Mesenchymal stem cell (in vitro differentiated cells and primary cell): ENCODE results near the gene VWA5B1.

ENCODE experiments used
- DNase-seq: peaks from one replicate; pipeline ENCODE4 v3.0.0-alpha.2; 2013
- H2AFZ ChIP-seq: one replicate; pipeline ENCODE4 v1.6.1; 2013; ENCODE audit warnings: low read depth, mild to moderate bottlenecking, control low read depth, inconsistent platforms, low read length, moderate library complexity
- H2AK5ac ChIP-seq: 2 replicates; pipeline ENCODE4 v1.6.1; 2013; ENCODE audit warnings: low read length, moderate library complexity, mild to moderate bottlenecking, inconsistent platforms; ENCODE audit not compliant: severe bottlenecking
- H2BK120ac ChIP-seq: one replicate; pipeline ENCODE4 v1.6.1; 2013; ENCODE audit warnings: low read depth, mild to moderate bottlenecking, inconsistent platforms, low read length, moderate library complexity
- H2BK12ac ChIP-seq, 2 experiments: one replicate each; pipeline ENCODE4 v1.6.1; 2013; ENCODE audit warnings: inconsistent platforms in 2 of 2, low read length in 2 of 2, mild to moderate bottlenecking in 2 of 2, moderate library complexity in 2 of 2, control low read depth in 1 of 2
- H2BK15ac ChIP-seq: one replicate; pipeline ENCODE4 v1.6.1; 2013; ENCODE audit warnings: mild to moderate bottlenecking, low read depth, inconsistent platforms; ENCODE audit not compliant: poor library complexity, severe bottlenecking
- H2BK5ac ChIP-seq: 2 replicates; pipeline ENCODE4 v1.6.1; 2013; ENCODE audit warnings: low read depth, mild to moderate bottlenecking, low read length, control low read depth, inconsistent platforms; ENCODE audit not compliant: poor library complexity, severe bottlenecking
- H3K14ac ChIP-seq, 2 experiments: one replicate each; pipeline ENCODE4 v1.6.1; 2013; ENCODE audit warnings: inconsistent platforms in 2 of 2, low read length in 2 of 2, control low read depth in 1 of 2, mild to moderate bottlenecking in 1 of 2, moderate library complexity in 1 of 2
- H3K18ac ChIP-seq, 2 experiments: one replicate each; pipeline ENCODE4 v1.6.1; 2013; ENCODE audit warnings: inconsistent platforms in 2 of 2, low read length in 2 of 2, control low read depth in 1 of 2, low read depth in 1 of 2, mild to moderate bottlenecking in 1 of 2
- H3K23ac ChIP-seq, 2 experiments: one replicate each; pipeline ENCODE4 v1.6.1; 2013; ENCODE audit warnings: inconsistent platforms in 2 of 2, low read length in 2 of 2, mild to moderate bottlenecking in 2 of 2, moderate library complexity in 2 of 2, control low read depth in 1 of 2
- H3K27ac ChIP-seq: 2 replicates; pipeline ENCODE4 v1.5.1; 2013; ENCODE audit warnings: mild to moderate bottlenecking, moderate library complexity, low read length, control low read depth, inconsistent platforms; ENCODE audit not compliant: poor library complexity, severe bottlenecking
- H3K27me3 ChIP-seq, 2 experiments: 2 replicates each; pipeline versions ENCODE4 v1.6.1 to v1.7.0; 2013; ENCODE audit warnings: low read length in 2 of 2, mild to moderate bottlenecking in 2 of 2, moderate library complexity in 2 of 2, control low read depth in 1 of 2, inconsistent platforms in 1 of 2; ENCODE audit not compliant: control insufficient read depth in 1 of 2, insufficient read depth in 1 of 2
- H3K36me3 ChIP-seq, 2 experiments: 2 replicates each; pipeline versions ENCODE4 v1.6.1 to v1.7.0; 2013; ENCODE audit warnings: low read length in 2 of 2, control low read depth in 1 of 2, inconsistent platforms in 1 of 2, low read depth in 1 of 2, mild to moderate bottlenecking in 1 of 2; ENCODE audit not compliant: insufficient read depth in 2 of 2, control insufficient read depth in 1 of 2
- H3K4ac ChIP-seq, 2 experiments: one replicate each; pipeline ENCODE4 v1.6.1; 2013; ENCODE audit warnings: inconsistent platforms in 2 of 2, low read length in 2 of 2, mild to moderate bottlenecking in 2 of 2, moderate library complexity in 2 of 2, control low read depth in 1 of 2, low read depth in 1 of 2
- H3K4me1 ChIP-seq: 2 replicates; pipeline ENCODE4 v1.6.1; 2013; ENCODE audit warnings: low read depth, low read length, control low read depth; ENCODE audit not compliant: control insufficient read depth, insufficient read depth
- H3K4me2 ChIP-seq: 2 replicates; pipeline ENCODE4 v1.6.1; 2013; ENCODE audit warnings: low read length, mild to moderate bottlenecking, inconsistent platforms; ENCODE audit not compliant: poor library complexity, severe bottlenecking
- H3K4me3 ChIP-seq, 2 experiments: 2 replicates each; pipeline versions ENCODE4 v1.5.1 to v1.7.0; 2013; ENCODE audit warnings: low read length in 2 of 2, mild to moderate bottlenecking in 2 of 2, control low read depth in 1 of 2, low read depth in 1 of 2; ENCODE audit not compliant: insufficient read depth in 1 of 2
- H3K79me1 ChIP-seq: replicated peaks from 2 replicates; pipeline ENCODE4 v1.6.1; 2013; ENCODE audit warnings: mild to moderate bottlenecking, control low read depth, low read length, inconsistent platforms; ENCODE audit not compliant: poor library complexity, severe bottlenecking
- H3K9ac ChIP-seq: 2 replicates; pipeline ENCODE4 v1.7.0; 2013; ENCODE audit warnings: mild to moderate bottlenecking, low read length, moderate library complexity
- H3K9me3 ChIP-seq: 2 replicates; pipeline ENCODE4 v1.7.0; 2013; ENCODE audit warnings: mild to moderate bottlenecking, low read length; ENCODE audit not compliant: control insufficient read depth
- H4K8ac ChIP-seq: one replicate; pipeline ENCODE4 v1.6.1; 2013; ENCODE audit warnings: inconsistent platforms, mild to moderate bottlenecking, low read length, moderate library complexity
- H4K91ac ChIP-seq: one replicate; pipeline ENCODE4 v1.6.1; 2013; ENCODE audit warnings: mild to moderate bottlenecking, low read length, inconsistent platforms
- WGBS: methylation state at CpG from one replicate; pipeline ENCODE4 v1.1.7; 2013; ENCODE audit warnings: mixed read lengths; 5-methylcytosine and 5-hydroxymethylcytosine counted together

Gene VWA5B1

GRCh38 chr1:20349971-20350370 is 59.3 kb downstream of the VWA5B1 start:
- Histone ChIP-seq H3K27me3 (peaks cover 17 to 56% of the 10 kb centered on the region in 2 experiments), H3K18ac (no peak overlapping the region), H3K27ac (no peak overlapping the region), H3K14ac (no peak overlapping the region), H3K9me3 (peaks cover 11% of the 10 kb centered on the region), H2BK120ac (no peak overlapping the region), H2BK12ac (no peak overlapping the region), H3K36me3 (no peaks in the 10 kb centered on the region), H2BK15ac (no peak overlapping the region), H4K8ac (no peak overlapping the region), H3K4me1 (no peaks in the 10 kb centered on the region), H2BK5ac (peak overlapping the region; percentile 24), H3K4ac (no peak overlapping the region), H3K79me1 (no peaks in the 10 kb centered on the region), H2AFZ (no peak overlapping the region), H3K9ac (no peak overlapping the region), H4K91ac (no peak overlapping the region), H3K4me3 (no peak overlapping the region), H3K4me2 (no peak overlapping the region), H3K23ac (no peak overlapping the region), H2AK5ac (no peak overlapping the region)
- no peak for DNase-seq
- WGBS, result 80% methylated on average over 10 of the region's 12 CpGs

DNA sequence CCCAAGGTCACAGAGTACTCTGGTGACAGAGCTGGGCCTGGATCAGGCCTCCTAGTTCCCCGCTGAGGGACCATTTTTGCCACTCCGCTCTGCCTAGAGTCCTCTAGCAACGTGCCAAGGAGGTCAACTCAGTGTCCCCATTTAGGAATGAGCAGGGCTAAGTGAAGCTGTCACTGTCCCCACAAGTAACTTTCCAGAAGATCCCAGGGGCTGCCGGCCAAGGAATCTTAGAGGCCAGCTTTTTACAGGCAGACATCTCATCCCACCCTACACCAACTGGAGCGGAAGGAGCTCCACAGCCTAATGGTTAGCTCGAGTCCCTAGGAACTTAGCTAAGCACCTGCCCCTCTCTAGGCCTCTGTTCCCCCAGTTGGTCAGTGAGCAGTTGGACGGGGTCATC is 59.7 kb downstream of the VWA5B1 start:
- H3K9ac ChIP-seq, result no peak overlapping the region
- no peak overlapping the region for H2BK12ac ChIP-seq
- H3K4me3 ChIP-seq, result no peak overlapping the region
- no peaks in the 10 kb centered on the region for H3K4me1 ChIP-seq
- H3K18ac ChIP-seq, result no peak overlapping the region
- no peak overlapping the region for H2BK15ac ChIP-seq
- no peak overlapping the region for H3K4ac ChIP-seq
- H2BK5ac ChIP-seq, result no peak overlapping the region
- H3K36me3 ChIP-seq, result no peaks in the 10 kb centered on the region
- H4K8ac ChIP-seq, result no peak overlapping the region
- peaks cover 11% of the 10 kb centered on the region for H3K9me3 ChIP-seq
- H2AK5ac ChIP-seq, result no peak overlapping the region
- no peak overlapping the region for H4K91ac ChIP-seq
- H3K23ac ChIP-seq, result no peak overlapping the region
- no peak for DNase-seq
- no peak overlapping the region for H2AFZ ChIP-seq
- H2BK120ac ChIP-seq, result no peak overlapping the region
- no peak overlapping the region for H3K4me2 ChIP-seq
- H3K14ac ChIP-seq, result no peak overlapping the region
- 87% methylated on average over 7 of the region's 7 CpGs for WGBS
- no peaks in the 10 kb centered on the region for H3K79me1 ChIP-seq
- H3K27ac ChIP-seq, result no peak overlapping the region
- peaks cover 17 to 56% of the 10 kb centered on the region in 2 experiments for H3K27me3 ChIP-seq

- Histone ChIP-seq H3K18ac (no peak overlapping the region), H2BK12ac (no peak overlapping the region), H2AFZ (no peak overlapping the region), H2BK15ac (no peak overlapping the region), H2AK5ac (no peak overlapping the region), H3K27me3 (peaks cover 29 to 56% of the 10 kb centered on the region in 2 experiments), H3K9ac (no peak overlapping the region), H3K4ac (no peak overlapping the region), H4K91ac (no peak overlapping the region), H3K14ac (no peak overlapping the region), H2BK5ac (no peak overlapping the region), H3K9me3 (no peaks in the 10 kb centered on the region), H3K27ac (no peak overlapping the region), H3K36me3 (no peaks in the 10 kb centered on the region), H3K79me1 (no peaks in the 10 kb centered on the region), H3K4me1 (no peaks in the 10 kb centered on the region), H3K23ac (no peak overlapping the region), H2BK120ac (no peak overlapping the region), H3K4me3 (no peak overlapping the region), H3K4me2 (no peak overlapping the region), H4K8ac (no peak overlapping the region)
- 50% methylated on average over 6 of the region's 9 CpGs for WGBS
- no peak for DNase-seq
Observed at GRCh38 chr1:20351911-20352701, 61.4 kb downstream of the VWA5B1 start.

- H2BK12ac ChIP-seq, result no peak overlapping the region
- 85% methylated on average over 17 of the region's 17 CpGs for WGBS
Observed at GRCh38 chr1:20353836-20354235, 63.2 kb downstream of the VWA5B1 start.

More at GRCh38 chr1:20353836-20354235, 63.2 kb downstream of the VWA5B1 start:
- DNase-seq, result no peak
- Histone ChIP-seq H4K91ac (no peak overlapping the region), H2AK5ac (no peak overlapping the region), H2BK120ac (no peak overlapping the region), H2AFZ (no peak overlapping the region), H3K27ac (no peak overlapping the region), H3K23ac (no peak overlapping the region), H2BK15ac (no peak overlapping the region), H3K9me3 (no peaks in the 10 kb centered on the region), H3K18ac (no peak overlapping the region), H3K27me3 (peaks cover 46 to 62% of the 10 kb centered on the region in 2 experiments), H3K9ac (no peak overlapping the region), H3K14ac (no peak overlapping the region), H3K4ac (no peak overlapping the region), H3K79me1 (no peaks in the 10 kb centered on the region), H3K4me1 (peaks cover 2% of the 10 kb centered on the region), H3K4me2 (no peak overlapping the region), H2BK5ac (no peak overlapping the region), H3K4me3 (no peak overlapping the region), H4K8ac (no peak overlapping the region), H3K36me3 (no peaks in the 10 kb centered on the region)
